HL-60 (cell line): ENCODE results near the gene SGCB.

Experiments
- DNase-seq, 2 experiments: peaks; one replicate each; pipeline ENCODE4 v3.0.0-alpha.2; 2010 to 2020; ENCODE audit warnings: low read depth in 1 of 2, low spot score in 1 of 2
- H3K27ac ChIP-seq: fragments of 250-450 bp; sonication (Bioruptor Pico); replicated peaks from 2 replicates; pipeline ENCODE4 v1.5.1; 2020; ENCODE audit warnings: mild to moderate bottlenecking, moderate library complexity
- H3K27me3 ChIP-seq: fragments of 250-450 bp; sonication (Bioruptor Pico); 2 replicates; pipeline ENCODE4 v1.5.1; 2021; ENCODE audit warnings: mild to moderate bottlenecking, moderate library complexity; ENCODE audit not compliant: insufficient read depth, poor library complexity, severe bottlenecking
- H3K4me3 ChIP-seq: replicated peaks from 2 replicates; pipeline ENCODE4 v1.5.1; 2011; ENCODE audit warnings: mild to moderate bottlenecking, control low read depth, low read length; ENCODE audit not compliant: insufficient read depth
- GABPA ChIP-seq: IDR thresholded peaks from 2 replicates; pipeline ENCODE4 v1.6.1; 2012; ENCODE audit warnings: low read depth
- POLR2AphosphoS5 ChIP-seq: IDR thresholded peaks from 2 replicates; pipeline ENCODE4 v1.6.1; 2012; ENCODE audit warnings: low read depth
- SPI1 ChIP-seq: IDR thresholded peaks from 2 replicates; pipeline ENCODE4 v1.6.1; 2012; ENCODE audit warnings: low read depth, mild to moderate bottlenecking, borderline replicate concordance
- TF ChIP-seq, protein P1 (sequence below): IDR thresholded peaks from 2 replicates; pipeline ENCODE4 v1.6.1; 2012; ENCODE audit warnings: low read depth; ENCODE audit not compliant: insufficient replicate concordance
- TF ChIP-seq, protein P2 (sequence below): IDR thresholded peaks from one replicate; pipeline ENCODE4 v1.5.1; 2011; ENCODE audit warnings: low read length, control low read depth, inconsistent platforms; ENCODE audit not compliant: insufficient read depth

Gene SGCB

DNA sequence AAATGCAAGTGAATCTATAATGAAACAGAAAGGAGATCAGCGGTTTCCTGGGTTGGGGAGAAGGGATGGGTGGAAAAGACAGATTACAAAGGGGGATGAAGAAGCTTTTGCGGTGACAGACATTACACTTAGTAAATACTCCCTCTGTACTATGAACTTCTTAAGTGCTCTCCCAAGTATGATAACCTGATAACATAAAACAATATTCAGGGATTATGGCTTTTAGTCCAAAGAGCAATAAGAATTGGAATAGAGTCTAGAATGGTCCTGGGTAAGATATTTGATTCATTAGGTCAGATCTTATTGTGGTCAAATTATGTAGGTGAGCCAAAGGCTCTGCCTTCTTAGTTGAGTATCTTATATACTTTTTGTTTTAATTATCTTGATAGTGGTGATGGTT lies 27.1 kb downstream of the SGCB start:
- Histone ChIP-seq H3K4me3 (no peak overlapping the region), H3K27me3 (no peaks in the 10 kb centered on the region), H3K27ac (no peak overlapping the region)
- TF ChIP-seq, protein P1, sequence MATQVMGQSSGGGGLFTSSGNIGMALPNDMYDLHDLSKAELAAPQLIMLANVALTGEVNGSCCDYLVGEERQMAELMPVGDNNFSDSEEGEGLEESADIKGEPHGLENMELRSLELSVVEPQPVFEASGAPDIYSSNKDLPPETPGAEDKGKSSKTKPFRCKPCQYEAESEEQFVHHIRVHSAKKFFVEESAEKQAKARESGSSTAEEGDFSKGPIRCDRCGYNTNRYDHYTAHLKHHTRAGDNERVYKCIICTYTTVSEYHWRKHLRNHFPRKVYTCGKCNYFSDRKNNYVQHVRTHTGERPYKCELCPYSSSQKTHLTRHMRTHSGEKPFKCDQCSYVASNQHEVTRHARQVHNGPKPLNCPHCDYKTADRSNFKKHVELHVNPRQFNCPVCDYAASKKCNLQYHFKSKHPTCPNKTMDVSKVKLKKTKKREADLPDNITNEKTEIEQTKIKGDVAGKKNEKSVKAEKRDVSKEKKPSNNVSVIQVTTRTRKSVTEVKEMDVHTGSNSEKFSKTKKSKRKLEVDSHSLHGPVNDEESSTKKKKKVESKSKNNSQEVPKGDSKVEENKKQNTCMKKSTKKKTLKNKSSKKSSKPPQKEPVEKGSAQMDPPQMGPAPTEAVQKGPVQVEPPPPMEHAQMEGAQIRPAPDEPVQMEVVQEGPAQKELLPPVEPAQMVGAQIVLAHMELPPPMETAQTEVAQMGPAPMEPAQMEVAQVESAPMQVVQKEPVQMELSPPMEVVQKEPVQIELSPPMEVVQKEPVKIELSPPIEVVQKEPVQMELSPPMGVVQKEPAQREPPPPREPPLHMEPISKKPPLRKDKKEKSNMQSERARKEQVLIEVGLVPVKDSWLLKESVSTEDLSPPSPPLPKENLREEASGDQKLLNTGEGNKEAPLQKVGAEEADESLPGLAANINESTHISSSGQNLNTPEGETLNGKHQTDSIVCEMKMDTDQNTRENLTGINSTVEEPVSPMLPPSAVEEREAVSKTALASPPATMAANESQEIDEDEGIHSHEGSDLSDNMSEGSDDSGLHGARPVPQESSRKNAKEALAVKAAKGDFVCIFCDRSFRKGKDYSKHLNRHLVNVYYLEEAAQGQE: no peak
- TF ChIP-seq GABPA (no peak), SPI1 (no peak), POLR2AphosphoS5 (no peak)
- TF ChIP-seq, protein P2, sequence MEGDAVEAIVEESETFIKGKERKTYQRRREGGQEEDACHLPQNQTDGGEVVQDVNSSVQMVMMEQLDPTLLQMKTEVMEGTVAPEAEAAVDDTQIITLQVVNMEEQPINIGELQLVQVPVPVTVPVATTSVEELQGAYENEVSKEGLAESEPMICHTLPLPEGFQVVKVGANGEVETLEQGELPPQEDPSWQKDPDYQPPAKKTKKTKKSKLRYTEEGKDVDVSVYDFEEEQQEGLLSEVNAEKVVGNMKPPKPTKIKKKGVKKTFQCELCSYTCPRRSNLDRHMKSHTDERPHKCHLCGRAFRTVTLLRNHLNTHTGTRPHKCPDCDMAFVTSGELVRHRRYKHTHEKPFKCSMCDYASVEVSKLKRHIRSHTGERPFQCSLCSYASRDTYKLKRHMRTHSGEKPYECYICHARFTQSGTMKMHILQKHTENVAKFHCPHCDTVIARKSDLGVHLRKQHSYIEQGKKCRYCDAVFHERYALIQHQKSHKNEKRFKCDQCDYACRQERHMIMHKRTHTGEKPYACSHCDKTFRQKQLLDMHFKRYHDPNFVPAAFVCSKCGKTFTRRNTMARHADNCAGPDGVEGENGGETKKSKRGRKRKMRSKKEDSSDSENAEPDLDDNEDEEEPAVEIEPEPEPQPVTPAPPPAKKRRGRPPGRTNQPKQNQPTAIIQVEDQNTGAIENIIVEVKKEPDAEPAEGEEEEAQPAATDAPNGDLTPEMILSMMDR: no peak
- no peak for DNase-seq

DNA sequence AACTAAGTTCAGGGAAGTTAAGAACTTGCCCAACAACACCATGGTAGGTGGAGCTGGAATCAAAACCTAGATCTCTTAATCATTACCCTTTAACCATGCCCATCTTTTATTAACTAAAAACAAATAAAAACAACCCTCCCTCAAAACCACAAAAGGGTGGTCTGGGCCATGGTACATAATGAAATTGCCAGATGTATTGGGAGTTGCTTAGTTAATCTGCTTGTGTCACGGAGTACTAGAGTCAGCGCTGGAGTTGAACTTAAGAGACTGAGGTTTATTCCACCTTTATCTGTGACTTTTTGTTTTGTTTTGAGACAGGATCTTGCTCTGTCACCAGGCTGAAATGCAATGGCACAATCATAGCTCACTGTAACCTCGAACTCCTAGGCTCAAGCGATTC lies 31.2 kb downstream of the SGCB start:
- H3K27ac ChIP-seq: no peak overlapping the region
- H3K4me3 ChIP-seq: no peak overlapping the region
- no peak for DNase-seq
- H3K27me3 ChIP-seq: no peaks in the 10 kb centered on the region
- no peak for TF ChIP-seq POLR2AphosphoS5
- TF ChIP-seq, protein P2: no peak
- no peak for TF ChIP-seq SPI1
- TF ChIP-seq GABPA: no peak
- TF ChIP-seq, protein P1: no peak

DNA sequence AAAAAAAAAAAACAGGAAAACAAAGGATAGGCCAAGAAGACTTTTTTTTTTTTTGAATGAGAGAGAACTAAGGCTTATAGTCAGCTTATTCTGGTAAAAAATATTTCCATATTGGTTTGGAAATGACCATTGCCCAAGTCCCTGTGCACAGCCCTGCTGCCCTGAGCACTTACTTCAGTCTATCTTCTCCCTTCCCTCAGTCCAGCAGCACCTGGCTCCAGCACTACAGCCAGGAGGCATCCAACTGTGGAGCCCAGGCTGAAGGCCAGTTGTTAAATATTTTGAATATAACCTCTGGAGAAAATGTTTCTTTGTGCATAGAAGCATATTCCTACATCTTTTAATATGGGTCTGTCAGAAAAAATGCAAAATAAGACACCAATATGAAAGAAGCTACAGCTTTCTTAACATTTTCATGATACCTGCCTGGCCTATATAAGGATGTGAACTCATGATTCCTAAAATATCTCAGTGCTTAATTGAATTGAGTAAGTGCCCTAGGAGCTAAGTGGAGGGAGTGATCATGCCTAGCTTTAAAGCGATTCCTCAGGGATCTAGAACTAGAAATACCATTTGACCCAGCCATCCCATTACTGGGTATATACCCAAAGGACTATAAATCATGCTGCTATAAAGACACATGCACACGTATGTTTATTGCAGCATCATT lies 32.4 kb downstream of the SGCB start:
- TF ChIP-seq, protein P2: no peak
- DNase-seq: no peak
- no peak overlapping the region for H3K4me3 ChIP-seq
- H3K27ac ChIP-seq: no peak overlapping the region
- H3K27me3 ChIP-seq: no peaks in the 10 kb centered on the region

DNA sequence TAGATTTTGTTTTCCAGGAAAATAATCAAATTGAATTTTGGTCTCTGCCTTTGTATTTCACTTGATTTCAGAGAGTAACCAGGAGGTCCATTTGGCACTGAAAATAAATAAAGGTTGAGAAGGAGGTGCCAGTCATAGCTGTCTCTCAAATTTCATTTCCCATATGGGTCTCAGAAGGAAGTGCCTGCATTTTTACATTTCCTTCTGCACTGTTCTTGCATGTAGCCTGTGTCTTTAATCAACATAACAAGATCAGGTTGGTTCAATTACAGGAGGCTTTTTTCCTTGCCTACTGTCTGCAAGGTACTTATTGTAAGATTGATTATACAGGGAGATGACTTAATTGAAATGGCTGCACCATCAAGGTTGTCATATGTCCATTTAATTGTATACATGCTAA lies 33.7 kb downstream of the SGCB start:
- no peaks in the 10 kb centered on the region for H3K27me3 ChIP-seq
- DNase-seq: no peak
- TF ChIP-seq, protein P1: no peak
- TF ChIP-seq, protein P2: no peak
- TF ChIP-seq GABPA (no peak), POLR2AphosphoS5 (no peak)
- H3K4me3 ChIP-seq: no peak overlapping the region
- no peak overlapping the region for H3K27ac ChIP-seq
